Kidney epithelial cell (primary cell): ENCODE measurements around the gene LYST. TPM values are rescaled to one million over a fixed set of nuclear protein-coding genes. Genes with fewer than 3 reads are reported as not detected.

Source experiments
- DNase-seq: peaks from one replicate; pipeline ENCODE4 v3.0.0-alpha.2; 2010; ENCODE audit warnings: low read depth
- H3K27me3 ChIP-seq: 2 replicates; pipeline ENCODE4 v1.6.0; 2011; ENCODE audit warnings: low read length; ENCODE audit not compliant: control insufficient read depth, insufficient read depth
- H3K36me3 ChIP-seq: 2 replicates; pipeline ENCODE4 v1.5.1; 2011; ENCODE audit warnings: low read length; ENCODE audit not compliant: control insufficient read depth, insufficient read depth
- H3K4me3 ChIP-seq: 2 replicates; pipeline ENCODE4 v1.5.1; 2011; ENCODE audit warnings: low read depth, mild to moderate bottlenecking, control low read depth, low read length
- CTCF ChIP-seq: IDR thresholded peaks from 2 replicates; pipeline ENCODE4 v1.5.1; 2011; ENCODE audit warnings: mild to moderate bottlenecking, moderate library complexity, low read length, control low read depth, inconsistent platforms; ENCODE audit not compliant: insufficient read depth, poor library complexity, severe bottlenecking
- total RNA-seq: library from RNA; depleted of rRNA; stranded (reverse); fragments of >200 nt; gene quantifications from 2 replicates; pipeline ENCODE4 v1.2.3, GENCODE V29; 2015

The LYST gene
- total RNA-seq, 1 donor from 2014 or later, result 12.7 TPM

DNA sequence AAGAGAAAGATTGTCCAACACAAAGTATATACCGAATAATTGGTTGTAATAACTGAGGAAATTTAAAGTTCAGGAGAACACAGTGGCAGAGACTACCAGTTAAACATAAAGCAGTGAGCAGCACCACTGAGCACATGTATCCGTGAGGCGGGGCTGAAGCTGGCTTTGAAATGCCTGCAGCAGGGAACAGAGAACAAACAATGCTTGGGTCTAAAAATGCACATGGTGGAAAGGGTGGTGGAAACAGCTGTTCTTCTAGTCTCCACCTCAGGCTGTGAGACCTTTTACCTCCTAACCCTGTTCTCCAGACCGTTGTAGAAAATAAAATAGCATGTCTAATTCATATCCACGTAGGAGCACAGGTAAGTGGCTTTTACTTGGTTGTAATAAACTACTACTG, 209.4 kb downstream of the LYST start:
- Histone ChIP-seq H3K36me3 (no peaks in the 10 kb centered on the region), H3K4me3 (no peak overlapping the region), H3K27me3 (no peaks in the 10 kb centered on the region)
- no peak for DNase-seq
- TF ChIP-seq CTCF, result no peak

DNA sequence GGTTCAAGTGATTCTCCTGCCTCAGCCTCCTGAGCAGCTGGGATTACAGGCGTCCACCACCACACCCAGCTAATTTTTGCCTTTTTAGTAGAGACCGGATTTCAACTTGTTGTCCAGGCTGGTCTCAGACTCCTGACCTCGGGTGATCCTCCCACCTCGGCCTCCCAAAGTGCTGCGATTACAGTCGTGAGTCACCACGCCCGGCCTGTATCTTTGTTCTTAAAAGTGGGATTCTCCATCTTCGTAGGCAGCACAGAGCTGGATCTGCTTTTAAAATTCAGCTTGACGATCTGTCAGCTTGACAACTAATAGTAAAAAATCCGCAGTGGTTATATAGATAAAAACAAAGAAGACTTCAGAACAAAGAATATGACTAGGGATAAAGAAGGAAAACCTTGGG, 214.3 kb downstream of the LYST start:
- Histone ChIP-seq H3K36me3 (no peaks in the 10 kb centered on the region), H3K27me3 (peaks cover 37% of the 10 kb centered on the region)
- DNase-seq, result no peak

DNA sequence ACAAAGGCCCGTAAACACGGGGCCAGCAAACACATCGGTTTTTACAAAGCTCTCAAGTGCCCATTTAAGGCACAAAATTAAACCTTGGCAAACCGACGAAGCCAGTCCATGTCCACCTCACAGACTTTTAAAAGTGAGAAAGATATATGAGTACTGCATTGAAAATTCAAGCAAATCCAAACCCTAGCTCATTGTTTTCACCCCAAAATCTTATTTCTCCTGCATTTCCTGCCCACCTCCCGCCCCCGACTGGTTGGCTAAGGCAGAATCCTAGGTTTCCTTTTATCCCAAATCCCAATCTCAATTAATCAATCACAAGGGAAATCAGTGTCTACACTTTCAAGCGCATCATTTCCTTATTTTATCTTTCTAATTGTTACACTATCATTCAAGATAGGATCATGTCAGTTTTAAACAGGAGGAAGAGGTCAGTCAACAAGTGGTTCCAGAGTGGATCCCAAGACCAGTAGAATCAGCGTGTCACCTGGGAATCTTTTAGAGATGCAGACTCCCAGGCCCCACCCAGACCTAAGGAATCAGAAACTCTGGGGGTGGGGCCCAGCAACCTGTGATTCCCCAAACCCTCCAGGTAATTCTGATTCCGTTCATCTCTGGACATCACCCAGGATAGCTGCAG, 215.4 kb downstream of the LYST start:
- Histone ChIP-seq H3K36me3 (no peaks in the 10 kb centered on the region), H3K4me3 (no peak overlapping the region), H3K27me3 (peaks cover 37% of the 10 kb centered on the region)
- TF ChIP-seq CTCF, result no peak
- no peak for DNase-seq

More for the DNA sequence above, 214.3 kb downstream of the LYST start:
- H3K4me3 ChIP-seq, result no peak overlapping the region
- no peak for TF ChIP-seq CTCF

DNA sequence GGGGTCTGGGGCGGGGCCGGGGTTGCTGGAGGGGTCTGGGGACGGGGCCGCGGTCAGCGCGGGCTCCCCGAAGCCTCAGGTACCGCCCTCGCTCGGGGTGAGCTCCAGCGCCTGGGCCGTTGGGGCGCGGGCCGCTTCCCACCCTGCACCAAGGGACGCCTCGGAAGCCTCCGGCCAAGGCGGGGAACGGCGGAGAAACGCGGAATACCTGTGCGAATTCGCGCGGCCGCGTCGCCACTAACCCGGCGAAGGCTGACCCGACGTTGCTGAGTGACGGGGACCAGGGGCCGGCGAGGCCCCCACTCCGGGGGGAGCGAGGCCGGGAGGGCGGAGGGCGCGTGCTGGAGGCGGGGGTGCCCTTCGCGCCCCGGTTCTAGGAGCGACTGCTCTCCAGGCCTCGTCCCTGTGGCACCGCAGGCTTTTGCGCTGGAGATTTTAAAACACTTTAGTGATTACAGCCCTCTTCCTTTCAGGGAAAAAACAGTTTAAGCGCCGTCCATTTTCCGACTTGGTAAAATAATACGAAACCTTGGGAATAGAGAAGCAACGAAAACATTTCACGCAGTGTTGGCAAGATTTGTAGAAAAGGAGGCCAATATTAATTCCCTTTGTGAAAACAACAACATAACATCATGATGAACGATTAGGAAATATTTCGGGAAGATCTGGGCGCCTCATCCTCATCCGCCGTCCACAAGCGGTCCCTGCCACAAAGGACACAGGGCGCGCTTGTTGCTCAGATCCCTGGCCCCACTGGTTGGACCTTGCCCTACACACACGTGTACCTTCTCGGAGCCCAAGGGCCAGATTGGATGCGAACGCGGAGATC, 216.2 kb downstream of the LYST start:
- no peak for DNase-seq
- Histone ChIP-seq H3K36me3 (no peaks in the 10 kb centered on the region), H3K4me3 (peak overlapping the region; percentile 31), H3K27me3 (peaks cover 40% of the 10 kb centered on the region)
- no peak for TF ChIP-seq CTCF

GRCh38 chr1:235649368-235650163, 217.1 kb downstream of the LYST start, which contains the start of gene GNG4:
TSS of gene GNG4 (minus strand) at chr1:235649784. CDS start at chr1:235583838, 65,946 bp downstream.
- no peak for DNase-seq
- H3K36me3 ChIP-seq, result no peaks in the 10 kb centered on the region
- H3K4me3 ChIP-seq, result peak within 1 kb of the TSS; percentile 38
- TF ChIP-seq CTCF, result no peak
- H3K27me3 ChIP-seq, result peaks cover 40% of the 10 kb centered on the region
